ENCODE measurements around the gene ITSN1.

GRCh38 chr21:33642896-33643657 lies 776 bp downstream of the ITSN1 start:
- TF ChIP-seq POLR2A (IDR thresholded peaks at IDR 0.05) (no peak), CTCF (IDR thresholded peaks at IDR 0.05 in 4 of 5, conservative IDR thresholded peaks at IDR 0.05 in 1 of 5) (no peak)

Measured in gastrocnemius medialis (tissue), 4 donors.